Gastroesophageal sphincter (tissue), 4 donors: ENCODE data around the gene ROBO1. TPM values are rescaled to one million over a fixed set of nuclear protein-coding genes. Genes with fewer than 3 reads are reported as not detected.

ENCODE experiments used
- ATAC-seq: fragments of 150-250 bp; one replicate; pipeline ENCODE4 v1.9.1; 2016; ENCODE audit warnings: mild to moderate bottlenecking, moderate library complexity
- H3K27ac ChIP-seq, 4 donors: fragments of 200-600 bp; sonication (generic) in 3 of 4; 1 replicate in 3 of 4; 2 replicates in 1 of 4; pipeline ENCODE4 v1.5.1; 2016 to 2019
- H3K27me3 ChIP-seq: fragments of 200-600 bp; sonication (generic); one replicate; pipeline ENCODE4 v1.5.1; 2019
- H3K36me3 ChIP-seq, 2 donors: fragments of 200-600 bp; sonication (generic); one replicate each; pipeline ENCODE4 v1.5.1; 2019; ENCODE audit warnings: control low read depth in 1 of 2
- H3K4me1 ChIP-seq, 3 donors: fragments of 200-600 bp; sonication (generic); 1 replicate in 2 of 3; 2 replicates in 1 of 3; pipeline ENCODE4 v1.5.1; 2016 to 2019; ENCODE audit warnings: control low read depth in 2 of 3
- H3K4me3 ChIP-seq, 2 donors: fragments of 200-600 bp; sonication (generic); one replicate each; pipeline ENCODE4 v1.5.1; 2019; ENCODE audit warnings: mild to moderate bottlenecking in 1 of 2, moderate library complexity in 1 of 2
- H3K9me3 ChIP-seq, 3 donors: fragments of 200-600 bp; sonication (generic); one replicate each; pipeline ENCODE4 v1.5.1; 2017 to 2019; ENCODE audit warnings: control low read depth in 2 of 3
- EP300 ChIP-seq: sonication (generic); formaldehyde crosslinking; IDR thresholded peaks from one replicate; pipeline ENCODE4 v1.6.1; 2017; ENCODE audit warnings: antibody characterized with exemption, mild to moderate bottlenecking
- POLR2A ChIP-seq, 2 donors: fragments of 450-650 bp; IDR thresholded peaks; one replicate each; pipeline ENCODE4 v1.6.1; 2017; ENCODE audit warnings: antibody characterized with exemption in 2 of 2, mild to moderate bottlenecking in 2 of 2, moderate library complexity in 1 of 2
- POLR2AphosphoS5 ChIP-seq: sonication (generic); formaldehyde crosslinking; IDR thresholded peaks from one replicate; pipeline ENCODE4 v1.6.1; 2017; ENCODE audit warnings: antibody characterized with exemption
- WGBS, 2 donors: methylation state at CpG; one replicate each; pipeline ENCODE4 v1.1.5; 2018; ENCODE audit warnings: low coverage in 1 of 2; 5-methylcytosine and 5-hydroxymethylcytosine counted together
- total RNA-seq, 4 donors: library from RNA; depleted of rRNA; stranded (reverse); fragments of >200 nt; gene quantifications; one replicate each; pipeline ENCODE4 v1.1.0, GENCODE V29; 2016
- TF ChIP-seq, protein P1 (sequence below), 4 experiments: fragments of 200-600 bp in 2 of 4; fragments of 450-650 bp in 2 of 4; sonication (generic) in 1 of 4; IDR thresholded peaks; one replicate each; pipeline ENCODE4 v1.5.1; 2017 to 2019; ENCODE audit warnings: antibody characterized with exemption in 4 of 4, mild to moderate bottlenecking in 2 of 4, moderate library complexity in 2 of 4

The ROBO1 gene
- total RNA-seq, 4 donors from 2014 or later: 9.7 to 15.3 (median 12.9) TPM

DNA sequence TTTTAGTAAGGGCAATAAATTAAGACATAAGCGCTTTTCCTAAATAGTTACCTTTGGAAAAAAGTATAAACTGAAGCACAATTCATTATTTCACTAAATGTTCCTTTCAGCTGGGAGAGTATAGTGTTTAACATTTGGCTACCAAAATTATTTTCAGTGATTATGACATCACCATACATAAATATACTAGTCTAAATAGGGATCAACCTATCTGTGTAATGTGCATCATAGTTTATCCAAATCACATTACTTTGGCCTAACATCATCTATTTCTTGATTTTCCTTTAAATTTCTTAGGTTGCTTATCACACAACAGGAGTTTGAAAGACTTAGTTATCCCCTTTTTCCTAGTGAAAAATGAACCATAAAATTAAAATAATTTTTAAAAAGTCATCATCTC lies 738.9 kb downstream of the ROBO1 start:
- Histone ChIP-seq H3K27ac (no peak overlapping the region), H3K4me3 (no peak overlapping the region), H3K36me3 (no peaks in the 10 kb centered on the region), H3K9me3 (no peaks in the 10 kb centered on the region), H3K27me3 (no peaks in the 10 kb centered on the region), H3K4me1 (no peaks in the 10 kb centered on the region)
- TF ChIP-seq POLR2AphosphoS5 (no peak), EP300 (no peak), POLR2A (IDR thresholded peaks at IDR 0.05) (no peak)
- TF ChIP-seq, protein P1, sequence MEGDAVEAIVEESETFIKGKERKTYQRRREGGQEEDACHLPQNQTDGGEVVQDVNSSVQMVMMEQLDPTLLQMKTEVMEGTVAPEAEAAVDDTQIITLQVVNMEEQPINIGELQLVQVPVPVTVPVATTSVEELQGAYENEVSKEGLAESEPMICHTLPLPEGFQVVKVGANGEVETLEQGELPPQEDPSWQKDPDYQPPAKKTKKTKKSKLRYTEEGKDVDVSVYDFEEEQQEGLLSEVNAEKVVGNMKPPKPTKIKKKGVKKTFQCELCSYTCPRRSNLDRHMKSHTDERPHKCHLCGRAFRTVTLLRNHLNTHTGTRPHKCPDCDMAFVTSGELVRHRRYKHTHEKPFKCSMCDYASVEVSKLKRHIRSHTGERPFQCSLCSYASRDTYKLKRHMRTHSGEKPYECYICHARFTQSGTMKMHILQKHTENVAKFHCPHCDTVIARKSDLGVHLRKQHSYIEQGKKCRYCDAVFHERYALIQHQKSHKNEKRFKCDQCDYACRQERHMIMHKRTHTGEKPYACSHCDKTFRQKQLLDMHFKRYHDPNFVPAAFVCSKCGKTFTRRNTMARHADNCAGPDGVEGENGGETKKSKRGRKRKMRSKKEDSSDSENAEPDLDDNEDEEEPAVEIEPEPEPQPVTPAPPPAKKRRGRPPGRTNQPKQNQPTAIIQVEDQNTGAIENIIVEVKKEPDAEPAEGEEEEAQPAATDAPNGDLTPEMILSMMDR (IDR thresholded peaks at IDR 0.05): no peak
- ATAC-seq: no peak
- WGBS, 2 donors: 79 to 100% methylated on average over 1 of the region's 1 CpG

DNA sequence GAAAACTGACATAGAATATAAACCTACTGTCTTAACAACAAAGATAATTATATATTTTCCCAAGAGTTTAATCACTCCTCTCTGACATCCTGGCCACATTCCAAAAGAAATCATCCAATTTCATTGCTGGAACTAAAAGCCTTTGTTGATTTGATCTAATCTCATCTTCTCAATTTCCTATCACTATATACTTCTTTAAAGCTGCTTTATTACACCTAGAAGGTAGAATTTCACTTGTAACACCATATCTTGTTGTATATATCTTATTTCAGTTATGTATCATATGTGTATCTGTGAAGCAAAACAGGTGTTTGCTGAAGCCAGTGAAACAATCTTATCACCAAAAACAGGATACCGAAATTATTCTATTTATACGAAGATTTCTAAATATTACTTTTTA lies 740.2 kb downstream of the ROBO1 start:
- ATAC-seq: no peak
- H3K27ac ChIP-seq: no peak overlapping the region
- H3K27me3 ChIP-seq: no peaks in the 10 kb centered on the region
- no peaks in the 10 kb centered on the region for H3K36me3 ChIP-seq
- H3K4me3 ChIP-seq: no peak overlapping the region
- WGBS, 2 donors: 80 to 85% methylated on average over 2 of the region's 2 CpGs
- no peak for TF ChIP-seq EP300
- TF ChIP-seq POLR2A (IDR thresholded peaks at IDR 0.05): no peak
- TF ChIP-seq POLR2AphosphoS5: no peak
- no peaks in the 10 kb centered on the region for H3K9me3 ChIP-seq
- H3K4me1 ChIP-seq: no peaks in the 10 kb centered on the region

DNA sequence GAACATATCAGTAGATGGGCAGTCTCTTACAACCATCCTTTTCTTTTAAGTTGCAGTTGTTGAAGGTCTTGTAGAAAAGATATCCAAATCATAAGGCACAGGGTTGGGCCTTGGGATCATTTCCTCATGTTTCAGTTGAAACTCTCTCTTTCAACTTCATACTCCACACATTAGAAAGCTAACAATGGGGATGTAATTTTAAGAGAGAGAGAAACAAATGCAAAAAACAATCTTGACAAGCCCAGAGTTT lies 747.9 kb downstream of the ROBO1 start:
- Histone ChIP-seq H3K4me1 (peaks cover 0 to 38% (median 0%) of the 10 kb centered on the region in 3 donors), H3K4me3 (peak overlapping the region in 1 of 2 donors; percentile 76), H3K9me3 (no peaks in the 10 kb centered on the region), H3K27me3 (peaks cover 13% of the 10 kb centered on the region), H3K27ac (peak overlapping the region in 2 of 4 donors; percentile 83 to 88), H3K36me3 (no peaks in the 10 kb centered on the region)
- TF ChIP-seq POLR2AphosphoS5 (no peak), POLR2A (IDR thresholded peaks at IDR 0.05) (no peak), EP300 (no peak)
- TF ChIP-seq, protein P1 (IDR thresholded peaks at IDR 0.05): no peak
- ATAC-seq: no peak

DNA sequence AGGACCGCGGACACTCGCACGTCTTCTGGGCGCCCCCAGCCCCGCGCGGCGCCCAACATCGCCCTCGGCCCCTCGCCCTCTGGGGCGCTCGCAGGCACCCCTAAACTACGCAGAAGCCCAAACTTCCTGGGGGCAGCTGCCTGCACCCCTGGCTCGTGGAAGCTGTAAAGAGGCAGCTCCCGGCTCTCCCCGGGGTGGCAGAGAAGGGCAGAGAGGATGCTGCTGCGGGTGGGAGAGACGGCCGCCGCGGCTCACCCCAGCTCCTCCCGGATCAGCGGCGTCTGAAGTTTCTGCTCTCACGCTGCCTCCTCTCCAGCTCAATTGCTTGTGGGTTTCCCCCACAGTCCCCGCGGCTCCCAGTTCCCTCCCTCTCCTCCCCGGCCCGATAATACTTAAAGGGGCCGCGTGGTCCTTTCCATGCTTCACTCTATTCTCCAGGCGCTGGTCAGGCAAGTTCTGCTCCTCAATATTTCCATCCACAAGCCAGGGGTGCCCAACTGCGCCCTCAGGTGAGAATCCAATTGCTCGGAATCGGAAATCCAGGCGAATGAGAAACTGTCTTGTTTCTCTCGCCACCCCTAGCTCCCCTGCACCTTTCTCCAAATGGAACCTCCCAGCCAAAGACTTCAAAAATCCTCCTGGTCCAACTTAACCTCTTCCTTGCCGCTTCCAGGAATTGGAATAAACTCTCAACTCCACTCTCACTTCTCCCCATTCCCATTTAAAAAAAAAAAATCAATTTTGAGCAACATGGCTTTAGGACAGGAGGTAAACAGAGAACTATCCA lies 748.5 kb downstream of the ROBO1 start:
- H3K9me3 ChIP-seq: no peaks in the 10 kb centered on the region
- WGBS, 2 donors: 0% methylated on average over 2 to 5 of the region's 40 CpGs
- peak overlapping the region; percentile 60 to 76 for H3K4me3 ChIP-seq
- no peak for TF ChIP-seq EP300
- peak; percentile 54 for TF ChIP-seq POLR2AphosphoS5
- peak; percentile 28 to 41 for TF ChIP-seq POLR2A (IDR thresholded peaks at IDR 0.05)
- TF ChIP-seq, protein P1 (IDR thresholded peaks at IDR 0.05): no peak
- peak overlapping the region; percentile 18 to 88 (median 84) for H3K27ac ChIP-seq
- H3K36me3 ChIP-seq: no peaks in the 10 kb centered on the region
- peak; percentile 84 for ATAC-seq
- peaks cover 13% of the 10 kb centered on the region for H3K27me3 ChIP-seq
- peaks cover 0 to 40% (median 0%) of the 10 kb centered on the region in 3 donors for H3K4me1 ChIP-seq

DNA sequence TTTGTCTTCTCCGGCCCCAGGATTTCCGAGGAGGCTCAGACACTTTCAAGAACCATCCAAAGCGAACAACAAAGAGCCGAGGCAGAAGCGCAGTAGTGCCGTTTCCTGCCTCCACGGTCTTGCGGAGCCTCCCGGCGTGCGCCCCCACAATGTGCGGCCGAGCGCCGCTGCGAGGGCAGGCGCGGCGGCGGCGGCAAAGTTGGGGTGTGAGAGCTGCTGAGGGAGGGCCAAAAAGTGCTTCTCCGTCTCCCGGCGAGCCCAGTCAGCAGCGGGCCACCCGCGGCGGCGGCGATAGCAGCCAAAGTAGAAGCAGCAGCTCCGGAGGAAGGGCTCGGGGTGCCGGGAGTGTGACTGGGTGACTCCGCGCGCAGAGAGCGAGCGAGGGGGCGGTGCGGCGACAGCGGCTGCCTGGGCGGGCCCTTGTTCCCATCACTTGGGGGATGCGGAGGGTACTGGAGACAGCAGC lies 749.1 kb downstream of the ROBO1 start:
- H3K27ac ChIP-seq: peak overlapping the region; percentile 18 to 88 (median 84)
- peaks cover 13% of the 10 kb centered on the region for H3K27me3 ChIP-seq
- TF ChIP-seq, protein P1 (IDR thresholded peaks at IDR 0.05): peak in 2 of 4 experiments; percentile 17 to 27
- no peak for TF ChIP-seq POLR2A (IDR thresholded peaks at IDR 0.05)
- TF ChIP-seq POLR2AphosphoS5: peak; percentile 13
- peaks cover 0 to 46% (median 0%) of the 10 kb centered on the region in 3 donors for H3K4me1 ChIP-seq
- no peaks in the 10 kb centered on the region for H3K36me3 ChIP-seq
- ATAC-seq: peak; percentile 57
- H3K9me3 ChIP-seq: no peaks in the 10 kb centered on the region
- 2% methylated on average over 11 of the region's 44 CpGs; no CpG with 5 or more reads in 1 of the 2 donors for WGBS, 2 donors
- peak overlapping the region; percentile 60 to 76 for H3K4me3 ChIP-seq
